Adrenal gland (tissue), 12 donors: ENCODE measurements around the gene CTCF. TPM values are rescaled to one million over a fixed set of nuclear protein-coding genes. Genes with fewer than 3 reads are reported as not detected.

Experiments
- DNase-seq, 7 donors: peaks; one replicate each; pipeline ENCODE4 v3.0.0-alpha.2; 2019 to 2020
- H3K27ac ChIP-seq, 5 donors: fragments of 200-600 bp; sonication (generic) in 4 of 5; 1 replicate in 3 of 5; 2 replicates in 2 of 5; pipeline versions ENCODE4 v1.5.1 to v1.8.0; 2016 to 2020; ENCODE audit warnings: mild to moderate bottlenecking in 1 of 5
- H3K27me3 ChIP-seq: fragments of 200-600 bp; 2 replicates; pipeline ENCODE4 v1.8.0; 2021
- H3K36me3 ChIP-seq, 2 donors: fragments of 200-600 bp; replicated peaks in 1 of 2; 1 replicate in 1 of 2; 2 replicates in 1 of 2; pipeline versions ENCODE4 v1.5.1 to v1.8.0; 2018 to 2022
- H3K4me1 ChIP-seq, 2 donors: fragments of 200-600 bp; replicated peaks in 1 of 2; 1 replicate in 1 of 2; 2 replicates in 1 of 2; pipeline versions ENCODE4 v1.5.1 to v1.8.0; 2018 to 2021
- H3K4me3 ChIP-seq, 4 donors: fragments of 200-600 bp; sonication (generic) in 3 of 4; one replicate each; pipeline ENCODE4 v1.5.1; 2016 to 2018
- H3K9me3 ChIP-seq, 3 donors: fragments of 200-600 bp; sonication (generic) in 1 of 3; replicated peaks in 1 of 3; 1 replicate in 2 of 3; 2 replicates in 1 of 3; pipeline versions ENCODE4 v1.5.1 to v1.8.0; 2016 to 2021
- POLR2A ChIP-seq, 2 donors: fragments of 450-650 bp; IDR thresholded peaks; one replicate each; pipeline ENCODE4 v1.6.1; 2017; ENCODE audit warnings: antibody characterized with exemption in 2 of 2, mild to moderate bottlenecking in 2 of 2, moderate library complexity in 1 of 2
- WGBS, 4 donors: extraction: QIAGEN DNeasy Blood & Tissue Kit in 2 of 4; methylation state at CpG; one replicate each; pipeline versions ENCODE4 v1.1.5 to v1.1.7; 2013 to 2017; 5-methylcytosine and 5-hydroxymethylcytosine counted together
- intact Hi-C, 2 donors: fragments of 100-400 bp; cut with DNase I; formaldehyde crosslinking; loops; one replicate each; pipeline versions ENCODE4 v1.14.1 to v1.15.0; 2022 to 2023
- polyA plus RNA-seq, 3 donors: library from polyadenylated mRNA; stranded (reverse); fragments of 200-250 nt in 2 of 3; fragments of 350-450 nt in 1 of 3; fragmentation: Illumina TruSeq in 1 of 3; extraction: RNeasy Lipid Tissue Mini Kit (QIAGEN cat#74804) in 1 of 3; gene quantifications; one replicate each; pipeline ENCODE4 v1.2.3, GENCODE V29; 2013 to 2014
- total RNA-seq, 9 donors: library from RNA; depleted of rRNA in 4 of 9; stranded (reverse); fragments of >200 nt in 4 of 9; fragments of 120-200 nt in 1 of 9; fragmentation: NEBNext Ultra II Directional in 1 of 9; extraction: Animal tissue kit (Norgen Biotek cat#: 25700) in 1 of 9; gene quantifications; one replicate each; pipeline versions ENCODE4 v1.1.0 to v1.2.4, GENCODE V29; 2013 to 2023
- TF ChIP-seq, protein P1 (sequence below), 6 experiments: fragments of 450-650 bp in 4 of 6; fragments of 200-600 bp in 2 of 6; sonication (generic) in 1 of 6; IDR thresholded peaks; 1 replicate in 5 of 6; 2 replicates in 1 of 6; pipeline versions ENCODE4 v1.5.1 to v1.8.0; 2016 to 2021; ENCODE audit warnings: antibody characterized with exemption in 6 of 6, mild to moderate bottlenecking in 2 of 6, moderate library complexity in 1 of 6
- donor health status: healthy with polysubstance abuse.
- donor health status: Bipolar disorder and iron deficiency.
- donor health status: DM: yes; HTN: yes; CAD: no.
- donor health status: DM: no; HTN: no; CAD: no.
- donor health status: DM: no; HTN: no; CAD: no.
- donor health status: DM: yes; HTN: yes; CAD: no.

The CTCF gene
- total and polyA plus RNA-seq, 12 donors: 18.4 to 53.5 (median 29.9) TPM

DNA sequence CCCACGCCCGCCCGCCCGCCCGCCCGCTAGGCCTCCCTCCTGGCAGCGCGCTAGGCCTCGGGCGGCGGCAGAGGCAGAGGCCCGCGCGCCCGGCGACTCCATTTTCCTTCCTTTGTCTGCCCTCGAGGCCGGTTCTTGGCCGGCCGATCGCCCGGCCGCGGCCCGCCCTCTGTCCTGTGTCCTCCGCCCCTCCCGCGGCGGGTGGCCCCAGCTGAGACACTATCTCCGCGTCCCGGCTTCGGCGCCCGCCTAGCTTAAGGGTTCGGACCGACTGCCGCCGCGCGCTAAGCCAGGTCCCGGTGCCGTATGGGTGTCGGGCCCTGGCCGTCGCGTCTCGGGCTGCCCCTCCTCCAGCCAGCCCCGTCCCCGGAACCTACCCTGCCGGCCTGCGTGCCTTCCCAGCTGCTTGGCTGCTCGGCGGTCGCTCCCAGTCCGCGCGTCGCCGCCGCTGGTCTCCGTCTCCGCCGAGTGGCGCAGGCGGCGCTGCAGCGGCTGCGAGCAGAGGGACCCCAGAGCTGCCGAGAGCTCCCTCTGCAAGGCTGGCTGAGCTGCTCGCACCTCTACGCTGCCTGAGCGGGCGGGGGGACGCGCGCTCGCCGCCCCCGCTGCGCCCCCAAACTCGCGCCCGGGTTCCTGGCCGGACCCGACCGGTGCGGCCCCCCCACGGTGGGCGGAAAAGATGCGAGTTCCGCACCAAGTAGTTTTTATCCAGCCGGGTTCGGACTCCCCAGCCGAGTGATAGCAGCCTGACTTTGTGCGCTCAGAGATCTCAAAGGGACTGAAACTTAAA is 787 bp downstream of the CTCF start:
- intact Hi-C loops: loop anchor here (5.0 kb wide), 1 partner anchor 99 kb away; the partner anchor contains the start of genes ACD (in 2 of the 2) and PARD6A (in 2 of the 2)
- Histone ChIP-seq H3K4me1 (peaks cover 6 to 21% of the 10 kb centered on the region in 2 donors), H3K4me3 (peak overlapping the region; percentile 68 to 99 (median 90)), H3K9me3 (no peaks in the 10 kb centered on the region), H3K27me3 (no peaks in the 10 kb centered on the region), H3K36me3 (no peaks in the 10 kb centered on the region), H3K27ac (peak overlapping the region; percentile 92 to 99 (median 99))
- peak in 1 of 2 donors; percentile 26 for TF ChIP-seq POLR2A (IDR thresholded peaks at IDR 0.05)
- TF ChIP-seq, protein P1, sequence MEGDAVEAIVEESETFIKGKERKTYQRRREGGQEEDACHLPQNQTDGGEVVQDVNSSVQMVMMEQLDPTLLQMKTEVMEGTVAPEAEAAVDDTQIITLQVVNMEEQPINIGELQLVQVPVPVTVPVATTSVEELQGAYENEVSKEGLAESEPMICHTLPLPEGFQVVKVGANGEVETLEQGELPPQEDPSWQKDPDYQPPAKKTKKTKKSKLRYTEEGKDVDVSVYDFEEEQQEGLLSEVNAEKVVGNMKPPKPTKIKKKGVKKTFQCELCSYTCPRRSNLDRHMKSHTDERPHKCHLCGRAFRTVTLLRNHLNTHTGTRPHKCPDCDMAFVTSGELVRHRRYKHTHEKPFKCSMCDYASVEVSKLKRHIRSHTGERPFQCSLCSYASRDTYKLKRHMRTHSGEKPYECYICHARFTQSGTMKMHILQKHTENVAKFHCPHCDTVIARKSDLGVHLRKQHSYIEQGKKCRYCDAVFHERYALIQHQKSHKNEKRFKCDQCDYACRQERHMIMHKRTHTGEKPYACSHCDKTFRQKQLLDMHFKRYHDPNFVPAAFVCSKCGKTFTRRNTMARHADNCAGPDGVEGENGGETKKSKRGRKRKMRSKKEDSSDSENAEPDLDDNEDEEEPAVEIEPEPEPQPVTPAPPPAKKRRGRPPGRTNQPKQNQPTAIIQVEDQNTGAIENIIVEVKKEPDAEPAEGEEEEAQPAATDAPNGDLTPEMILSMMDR (IDR thresholded peaks at IDR 0.05): peak in 5 of 6 experiments; percentile 4 to 28 (median 12)
- WGBS, 4 donors: 0 to 1% (median 0%) methylated on average over 13 to 96 of the region's 96 CpGs
- DNase-seq: peak; percentile 60 to 75 (median 70)

DNA sequence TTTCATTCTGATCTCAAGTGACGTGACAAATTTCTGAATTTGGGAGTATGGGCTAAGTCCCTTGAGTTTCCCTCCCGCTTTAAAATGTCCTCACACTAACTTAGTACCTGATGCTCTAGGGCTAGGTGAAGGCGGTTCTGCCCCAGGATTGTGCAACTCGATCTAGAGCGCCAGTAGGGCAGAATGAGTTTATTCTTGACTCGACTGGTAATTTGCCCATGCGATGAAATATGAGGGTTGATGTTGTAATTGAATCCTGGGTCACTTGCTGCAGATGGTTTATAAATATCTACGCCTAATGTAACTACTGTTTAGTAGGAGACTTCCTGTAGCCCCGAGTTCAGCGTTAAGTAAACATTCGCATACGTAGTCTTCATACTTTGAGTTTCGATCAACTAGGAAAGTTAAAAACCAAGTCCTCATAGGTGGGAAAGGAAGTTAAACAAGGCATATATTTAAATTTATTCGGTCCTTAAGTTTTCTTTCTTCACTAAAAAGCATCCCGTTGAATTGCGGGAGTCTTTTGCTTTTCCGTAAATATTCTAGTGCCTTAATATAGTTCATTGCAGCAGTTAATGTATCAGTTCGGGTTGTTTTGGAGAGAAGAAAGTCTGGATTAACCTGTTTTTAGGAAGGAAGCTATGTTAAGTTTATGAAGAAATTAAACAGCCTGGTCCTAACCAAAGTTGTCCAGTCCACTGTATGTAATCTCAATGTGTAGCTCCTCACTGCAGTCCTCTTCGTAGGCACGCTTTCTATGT is 1.6 kb downstream of the CTCF start:
- no peaks in the 10 kb centered on the region for H3K36me3 ChIP-seq
- no peaks in the 10 kb centered on the region for H3K9me3 ChIP-seq
- peak overlapping the region; percentile 92 to 99 (median 99) for H3K27ac ChIP-seq
- peak in 1 of 2 donors; percentile 67 for TF ChIP-seq POLR2A (IDR thresholded peaks at IDR 0.05)
- TF ChIP-seq, protein P1 (IDR thresholded peaks at IDR 0.05): peak in 1 of 6 experiments; percentile 2
- peak overlapping the region; percentile 68 to 99 (median 90) for H3K4me3 ChIP-seq
- H3K27me3 ChIP-seq: no peaks in the 10 kb centered on the region
- intact Hi-C loops: loop anchor here (5.0 kb wide), 1 partner anchor 98 kb away; the partner anchor contains the start of genes ACD (in 2 of the 2) and PARD6A (in 2 of the 2)
- peaks cover 6 to 21% of the 10 kb centered on the region in 2 donors for H3K4me1 ChIP-seq
- DNase-seq: peak in 6 of 7 donors; percentile 65 to 82 (median 76)
- 5 to 7% (median 5%) methylated on average over 20 of the region's 20 CpGs for WGBS, 4 donors

DNA sequence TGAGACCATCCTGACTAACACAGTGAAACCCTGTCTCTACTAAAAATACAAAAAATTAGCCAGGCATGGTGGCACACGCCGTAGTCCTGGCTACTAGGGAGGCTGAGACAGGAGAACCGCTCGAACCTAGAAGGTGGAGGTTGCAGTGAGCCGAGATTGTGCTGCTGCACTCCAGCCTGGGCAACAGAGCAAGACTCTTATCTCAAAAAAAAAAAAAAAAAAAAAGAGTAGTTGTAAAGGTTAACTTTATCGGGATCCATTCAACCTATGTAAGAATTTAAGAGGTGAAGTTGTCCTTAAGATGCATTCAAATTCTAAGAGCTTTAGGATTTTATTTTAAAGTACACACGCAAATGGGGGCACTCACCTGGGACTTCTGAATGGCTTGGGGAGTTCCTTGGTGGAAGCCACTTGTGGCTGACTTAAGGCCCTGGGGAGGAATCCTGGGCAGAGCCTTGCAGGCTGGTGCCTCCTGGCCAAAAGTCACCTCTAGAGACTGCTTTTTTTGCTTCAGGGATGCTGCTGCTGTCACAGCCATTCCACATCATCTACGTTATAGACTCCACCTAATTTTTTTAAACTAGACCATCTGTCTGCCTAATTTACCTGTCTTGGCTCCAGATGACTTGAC is 3.3 kb downstream of the CTCF start:
- TF ChIP-seq, protein P1 (IDR thresholded peaks at IDR 0.05): no peak
- no peak for TF ChIP-seq POLR2A (IDR thresholded peaks at IDR 0.05)
- Histone ChIP-seq H3K27ac (no peak overlapping the region), H3K4me1 (peaks cover 6 to 21% of the 10 kb centered on the region in 2 donors), H3K27me3 (no peaks in the 10 kb centered on the region), H3K4me3 (no peak overlapping the region), H3K9me3 (no peaks in the 10 kb centered on the region), H3K36me3 (no peaks in the 10 kb centered on the region)
- DNase-seq: no peak
- intact Hi-C loops: no loop called here
- WGBS, 4 donors: 88 to 92% (median 90%) methylated on average over 8 of the region's 8 CpGs
